Neural cell (in vitro differentiated cells): ENCODE measurements around the gene MEGF11. TPM values are rescaled to one million over a fixed set of nuclear protein-coding genes. Genes with fewer than 3 reads are reported as not detected.

ENCODE experiments used
- H2AFZ ChIP-seq: fragments of 200-600, 300-800 bp; sonication (generic), shearing (Covaris generic); 2 replicates; pipeline ENCODE4 v1.6.0; 2014; ENCODE audit warnings: low read depth, mild to moderate bottlenecking, antibody characterized with exemption, low read length, moderate library complexity
- H3F3A ChIP-seq: fragments of 200-600 bp; shearing (Covaris generic); 2 replicates; pipeline ENCODE4 v1.6.1; 2016; ENCODE audit warnings: mild to moderate bottlenecking, moderate library complexity, mixed read lengths, antibody characterized with exemption, low read length; ENCODE audit not compliant: insufficient read depth, poor library complexity, severe bottlenecking
- H3K27ac ChIP-seq: fragments of 200-600, 300-800 bp; sonication (generic), shearing (Covaris generic); 2 replicates; pipeline ENCODE4 v1.5.1; 2014; ENCODE audit warnings: mild to moderate bottlenecking, low read length, moderate library complexity
- H3K27me3 ChIP-seq: fragments of 300-800, 200-600 bp; sonication (generic), shearing (Covaris generic); 2 replicates; pipeline ENCODE4 v1.6.0; 2014; ENCODE audit warnings: mild to moderate bottlenecking, low read depth, low read length, moderate library complexity; ENCODE audit not compliant: insufficient read depth
- H3K36me3 ChIP-seq: fragments of 300-800, 200-600 bp; sonication (generic), shearing (Covaris generic); 2 replicates; pipeline ENCODE4 v1.5.1; 2014; ENCODE audit warnings: mild to moderate bottlenecking, antibody characterized with exemption, low read length, moderate library complexity; ENCODE audit not compliant: insufficient read depth
- H3K4me2 ChIP-seq: fragments of 300-800, 200-600 bp; sonication (generic), shearing (Covaris generic); 2 replicates; pipeline ENCODE4 v1.6.0; 2014; ENCODE audit warnings: mild to moderate bottlenecking, low read length
- H3K4me3 ChIP-seq: fragments of 300-800, 200-600 bp; sonication (generic), shearing (Covaris generic); 2 replicates; pipeline ENCODE4 v1.5.1; 2014; ENCODE audit warnings: mild to moderate bottlenecking, low read length, moderate library complexity
- H3K79me2 ChIP-seq: fragments of 200-600 bp; shearing (Covaris generic); replicated peaks from 2 replicates; pipeline ENCODE4 v1.6.0; 2014; ENCODE audit warnings: mild to moderate bottlenecking, low read length, moderate library complexity; ENCODE audit not compliant: insufficient read depth
- H3K9ac ChIP-seq: fragments of 300-800, 200-600 bp; sonication (generic), shearing (Covaris generic); 2 replicates; pipeline ENCODE4 v1.6.1; 2016; ENCODE audit warnings: mild to moderate bottlenecking, low read length, mixed read lengths
- H3K9me2 ChIP-seq: fragments of 200-600 bp; shearing (Covaris generic); 2 replicates; pipeline ENCODE4 v1.6.1; 2016; ENCODE audit warnings: mild to moderate bottlenecking, low read length, mixed read lengths; ENCODE audit not compliant: insufficient read depth
- H3K9me3 ChIP-seq: fragments of 200-600, 300-800 bp; sonication (generic), shearing (Covaris generic); 2 replicates; pipeline ENCODE4 v1.6.1; 2016; ENCODE audit warnings: mild to moderate bottlenecking, mixed run types, low read length, moderate library complexity, mixed read lengths
- H4K20me1 ChIP-seq: fragments of 200-600 bp; shearing (Covaris generic); 2 replicates; pipeline ENCODE4 v1.6.1; 2016; ENCODE audit warnings: mild to moderate bottlenecking, mixed run types; ENCODE audit not compliant: insufficient read depth
- CTCF ChIP-seq: fragments of 450-650 bp; IDR thresholded peaks from 2 replicates; pipeline ENCODE4 v1.5.1; 2014; ENCODE audit warnings: antibody characterized with exemption, mild to moderate bottlenecking, moderate library complexity; ENCODE audit not compliant: poor library complexity, severe bottlenecking
- EP300 ChIP-seq: fragments of 450-650 bp; conservative IDR thresholded peaks from 2 replicates; pipeline ENCODE4 v1.6.1; 2014; ENCODE audit warnings: antibody characterized with exemption, mild to moderate bottlenecking, moderate library complexity; ENCODE audit not compliant: poor library complexity, severe bottlenecking
- EZH2 ChIP-seq: fragments of 200-600, 300-800 bp; shearing (Covaris generic), sonication (generic); IDR thresholded peaks from 2 replicates; pipeline ENCODE4 v1.6.1; 2014; ENCODE audit warnings: antibody characterized with exemption, low read length, borderline replicate concordance, mild to moderate bottlenecking; ENCODE audit not compliant: insufficient read depth, poor library complexity, severe bottlenecking
- MXI1 ChIP-seq: fragments of 450-650 bp; conservative IDR thresholded peaks from 2 replicates; pipeline ENCODE4 v1.6.1; 2014; ENCODE audit warnings: antibody characterized with exemption, mild to moderate bottlenecking; ENCODE audit not compliant: poor library complexity, severe bottlenecking
- POLR2AphosphoS5 ChIP-seq: IDR thresholded peaks from 2 replicates; pipeline ENCODE4 v1.6.1; 2012
- RAD21 ChIP-seq: fragments of 450-650 bp; conservative IDR thresholded peaks from 2 replicates; pipeline ENCODE4 v1.6.1; 2014; ENCODE audit warnings: antibody characterized with exemption, mild to moderate bottlenecking, moderate library complexity
- REST ChIP-seq: IDR thresholded peaks from 2 replicates; pipeline ENCODE4 v1.6.1; 2012; ENCODE audit warnings: borderline replicate concordance
- SMC3 ChIP-seq: fragments of 450-650 bp; conservative IDR thresholded peaks from 2 replicates; pipeline ENCODE4 v1.6.1; 2014; ENCODE audit warnings: antibody characterized with exemption, mild to moderate bottlenecking, moderate library complexity; ENCODE audit not compliant: poor library complexity
- TAF1 ChIP-seq: IDR thresholded peaks from 2 replicates; pipeline ENCODE4 v1.6.1; 2012; ENCODE audit warnings: low read depth
- polyA plus RNA-seq: library from polyadenylated mRNA; depleted of rRNA; stranded (reverse); fragments of >200 nt; gene quantifications from 2 replicates; pipeline ENCODE4 v1.2.3, GENCODE V29; 2014

MEGF11 gene
- polyA plus RNA-seq, 1 donor from 2014 or later, result 0.64 TPM

GRCh38 chr15:65990298-65990981 lies 263.1 kb downstream of the MEGF11 start:
- Histone ChIP-seq H3K27ac (no peak overlapping the region), H3K9me2 (no peaks in the 10 kb centered on the region), H3K36me3 (no peaks in the 10 kb centered on the region), H4K20me1 (no peaks in the 10 kb centered on the region), H2AFZ (no peak overlapping the region), H3K27me3 (no peaks in the 10 kb centered on the region), H3K4me2 (no peak overlapping the region), H3F3A (no peaks in the 10 kb centered on the region), H3K9ac (no peak overlapping the region), H3K4me3 (no peak overlapping the region), H3K9me3 (no peaks in the 10 kb centered on the region), H3K79me2 (no peaks in the 10 kb centered on the region)
- TF ChIP-seq POLR2AphosphoS5 (no peak), REST (no peak), RAD21 (no peak), SMC3 (no peak), TAF1 (no peak), MXI1 (no peak), EP300 (no peak), CTCF (no peak), EZH2 (no peak)

GRCh38 chr15:65987100-65987499 lies 266.4 kb downstream of the MEGF11 start:
- Histone ChIP-seq H4K20me1 (no peaks in the 10 kb centered on the region), H3K36me3 (no peaks in the 10 kb centered on the region), H3K9me2 (no peaks in the 10 kb centered on the region), H3K9ac (no peak overlapping the region), H3K27ac (no peak overlapping the region), H3K4me2 (no peak overlapping the region), H3F3A (no peaks in the 10 kb centered on the region), H3K27me3 (peaks cover 2% of the 10 kb centered on the region), H3K4me3 (no peak overlapping the region), H3K79me2 (no peaks in the 10 kb centered on the region), H3K9me3 (no peaks in the 10 kb centered on the region), H2AFZ (no peak overlapping the region)
- TF ChIP-seq TAF1 (no peak), MXI1 (no peak)
